ENCODE measurements around the gene CDH4. TPM values are rescaled to one million over a fixed set of nuclear protein-coding genes. Genes with fewer than 3 reads are reported as not detected.

The CDH4 gene
- total and polyA plus RNA-seq, 12 donors: 0.04 to 0.25 (median 0.08) TPM; not detected in 5

DNA sequence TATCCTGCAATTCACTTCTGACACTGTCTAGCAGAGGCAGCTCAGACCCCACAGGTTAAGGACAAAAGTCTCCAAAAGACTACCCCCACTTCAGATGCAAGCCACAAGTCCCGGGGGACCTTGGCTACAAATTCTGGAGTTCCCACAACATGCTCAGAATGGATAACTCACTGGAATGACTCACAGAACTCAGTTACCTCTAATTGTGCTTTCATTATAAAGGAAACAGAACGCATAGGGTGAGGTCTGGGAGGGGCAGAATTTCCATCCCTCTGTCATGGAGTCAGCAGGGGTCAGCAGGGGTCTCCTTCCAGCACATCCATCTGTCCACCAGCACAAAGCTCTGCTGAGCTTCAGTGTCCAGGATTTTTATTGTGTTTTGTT is 184.2 kb downstream of the CDH4 start:
- 60 to 62% methylated on average over 2 of the region's 2 CpGs for WGBS, 2 donors
- no peaks in the 10 kb centered on the region for H3K9me3 ChIP-seq
- DNase-seq (no peak), ATAC-seq (no peak)
- H3K27ac ChIP-seq: no peak overlapping the region
- peaks cover 0 to 5% (median 0%) of the 10 kb centered on the region in 9 donors for H3K4me1 ChIP-seq
- H3K36me3 ChIP-seq: no peaks in the 10 kb centered on the region
- TF ChIP-seq, protein P1, sequence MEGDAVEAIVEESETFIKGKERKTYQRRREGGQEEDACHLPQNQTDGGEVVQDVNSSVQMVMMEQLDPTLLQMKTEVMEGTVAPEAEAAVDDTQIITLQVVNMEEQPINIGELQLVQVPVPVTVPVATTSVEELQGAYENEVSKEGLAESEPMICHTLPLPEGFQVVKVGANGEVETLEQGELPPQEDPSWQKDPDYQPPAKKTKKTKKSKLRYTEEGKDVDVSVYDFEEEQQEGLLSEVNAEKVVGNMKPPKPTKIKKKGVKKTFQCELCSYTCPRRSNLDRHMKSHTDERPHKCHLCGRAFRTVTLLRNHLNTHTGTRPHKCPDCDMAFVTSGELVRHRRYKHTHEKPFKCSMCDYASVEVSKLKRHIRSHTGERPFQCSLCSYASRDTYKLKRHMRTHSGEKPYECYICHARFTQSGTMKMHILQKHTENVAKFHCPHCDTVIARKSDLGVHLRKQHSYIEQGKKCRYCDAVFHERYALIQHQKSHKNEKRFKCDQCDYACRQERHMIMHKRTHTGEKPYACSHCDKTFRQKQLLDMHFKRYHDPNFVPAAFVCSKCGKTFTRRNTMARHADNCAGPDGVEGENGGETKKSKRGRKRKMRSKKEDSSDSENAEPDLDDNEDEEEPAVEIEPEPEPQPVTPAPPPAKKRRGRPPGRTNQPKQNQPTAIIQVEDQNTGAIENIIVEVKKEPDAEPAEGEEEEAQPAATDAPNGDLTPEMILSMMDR (IDR thresholded peaks at IDR 0.05): no peak
- peaks cover 0 to 77% (median 36%) of the 10 kb centered on the region in 7 donors for H3K27me3 ChIP-seq
- H3K4me3 ChIP-seq: no peak overlapping the region
- intact Hi-C loops (cut with DNase I): no loop called here

DNA sequence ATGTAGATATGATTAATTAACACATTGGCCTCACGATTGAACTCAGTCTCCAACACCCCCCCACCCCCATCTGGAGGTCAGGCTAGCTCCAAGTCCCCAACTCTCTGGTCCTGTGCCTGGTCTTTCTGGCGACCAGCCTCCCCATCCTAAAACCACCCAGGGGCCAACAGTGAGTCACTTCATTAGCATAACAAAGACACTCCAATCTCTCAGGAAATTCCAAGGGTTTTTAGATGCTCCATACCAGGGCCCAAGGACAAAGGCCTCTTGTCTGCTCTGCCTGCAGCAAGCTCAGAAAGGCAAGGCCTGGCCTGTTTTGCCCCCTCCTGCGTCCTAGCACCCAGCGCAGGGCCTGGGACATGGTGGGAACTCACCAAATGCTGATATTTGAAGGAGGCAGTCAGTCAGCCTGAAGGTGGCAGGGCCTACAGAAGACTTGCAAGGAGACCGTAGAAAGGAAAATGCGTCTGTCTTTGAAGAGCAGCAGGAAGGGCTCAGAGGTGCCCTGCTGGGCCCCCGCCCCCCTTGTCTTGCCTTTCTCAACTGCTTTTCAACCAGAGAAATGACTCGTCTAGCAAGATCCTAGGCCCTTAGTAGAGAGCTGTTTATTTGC is 184.7 kb downstream of the CDH4 start:
- peaks cover 0 to 81% (median 36%) of the 10 kb centered on the region in 7 donors for H3K27me3 ChIP-seq
- intact Hi-C loops (cut with DNase I): no loop called here
- DNase-seq (no peak), ATAC-seq (no peak)
- H3K36me3 ChIP-seq: no peaks in the 10 kb centered on the region
- peaks cover 0 to 5% (median 0%) of the 10 kb centered on the region in 9 donors for H3K4me1 ChIP-seq
- no peaks in the 10 kb centered on the region for H3K9me3 ChIP-seq
- no peak overlapping the region for H3K4me3 ChIP-seq
- 38 to 39% methylated on average over 8 of the region's 8 CpGs for WGBS, 2 donors
- H3K27ac ChIP-seq: no peak overlapping the region
- TF ChIP-seq, protein P1 (IDR thresholded peaks at IDR 0.05): no peak

DNA sequence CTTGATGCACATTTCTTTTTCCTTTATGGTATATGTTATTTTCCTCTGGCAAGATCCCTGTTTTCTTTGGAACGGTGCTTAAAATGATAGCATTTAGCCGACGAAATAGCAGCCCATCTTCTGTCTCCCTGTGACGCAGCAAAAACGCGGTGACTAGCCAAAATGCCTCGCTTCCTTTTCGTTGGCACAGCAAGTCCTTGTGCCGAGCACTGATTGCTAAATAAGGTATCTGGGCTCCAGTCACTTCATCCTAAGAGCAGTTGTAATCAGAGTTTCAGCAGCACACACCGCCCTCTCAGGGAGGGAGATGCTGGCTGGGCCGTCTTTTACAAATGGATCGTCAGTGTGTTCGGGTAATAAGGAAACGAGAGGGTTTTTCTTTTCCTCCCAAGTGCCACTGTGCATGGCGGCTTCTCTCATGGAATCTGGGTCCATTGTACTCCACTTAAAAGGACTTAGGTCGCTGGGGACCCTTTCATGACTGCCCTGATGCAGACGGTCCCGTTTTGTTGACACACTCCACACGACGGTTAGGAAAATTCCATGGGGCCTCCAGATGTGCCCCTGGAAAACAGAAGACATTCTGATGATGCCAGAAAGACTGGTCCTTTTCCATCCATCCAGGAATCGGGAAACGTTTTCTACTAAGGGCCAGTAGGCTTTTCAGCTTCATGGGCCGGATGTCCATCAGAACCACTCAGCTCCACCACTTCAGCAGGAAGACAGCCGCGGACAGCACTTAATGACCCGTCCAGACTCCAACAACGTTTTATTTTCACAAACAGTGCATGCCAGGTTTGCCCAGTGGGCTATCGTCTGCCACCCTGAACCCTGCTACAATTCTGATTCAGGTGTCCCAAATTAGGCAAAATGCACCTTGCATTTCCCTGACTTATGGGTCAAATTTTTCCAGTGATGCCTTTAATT is 185.5 kb downstream of the CDH4 start:
- Histone ChIP-seq H3K27ac (no peak overlapping the region), H3K9me3 (no peaks in the 10 kb centered on the region), H3K27me3 (peaks cover 0 to 78% (median 36%) of the 10 kb centered on the region in 7 donors), H3K36me3 (no peaks in the 10 kb centered on the region), H3K4me1 (peaks cover 0 to 5% (median 0%) of the 10 kb centered on the region in 9 donors), H3K4me3 (no peak overlapping the region)
- ATAC-seq: peak in 5 of 8 donors; percentile 42 to 85 (median 75)
- DNase-seq: no peak
- TF ChIP-seq, protein P1 (IDR thresholded peaks at IDR 0.05): no peak
- WGBS, 2 donors: 24 to 26% methylated on average over 28 of the region's 28 CpGs
- intact Hi-C loops (cut with DNase I): no loop called here

DNA sequence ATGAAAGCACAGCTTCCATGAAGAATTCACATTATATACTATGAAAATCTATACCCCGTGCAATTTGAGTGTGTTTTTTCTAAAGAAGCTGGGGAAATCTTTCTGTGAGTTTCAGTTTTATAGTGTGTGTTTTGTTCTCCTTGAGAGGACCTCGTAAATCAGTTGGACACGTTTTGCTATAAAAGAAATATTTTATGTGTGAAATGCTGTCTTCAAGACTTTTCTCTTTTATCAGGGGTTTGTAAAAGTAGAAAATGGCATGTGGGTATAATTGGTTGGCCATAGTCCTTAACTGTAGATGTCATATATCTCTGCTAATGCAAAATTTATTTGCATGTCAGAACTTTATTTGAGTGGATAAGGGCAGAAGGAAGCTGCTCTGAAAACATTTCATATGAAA is 186.2 kb downstream of the CDH4 start:
- no peak for DNase-seq
- H3K4me3 ChIP-seq: no peak overlapping the region
- intact Hi-C loops (cut with DNase I): no loop called here
- no peaks in the 10 kb centered on the region for H3K9me3 ChIP-seq
- peaks cover 0 to 5% (median 0%) of the 10 kb centered on the region in 9 donors for H3K4me1 ChIP-seq
- H3K27me3 ChIP-seq: peaks cover 0 to 72% (median 30%) of the 10 kb centered on the region in 7 donors
- no peak for ATAC-seq
- TF ChIP-seq, protein P1 (IDR thresholded peaks at IDR 0.05): no peak
- no peak overlapping the region for H3K27ac ChIP-seq
- WGBS, 2 donors: 70% methylated on average over 3 of the region's 3 CpGs
- H3K36me3 ChIP-seq: no peaks in the 10 kb centered on the region

Measured in heart right ventricle (tissue), 16 donors.